NCI-H1436 treated with DMSO at 0.1 percent for 48 hours (cell line): ENCODE data around the gene HSD17B11.
A peak's percentile ranks its signal among the peaks of the same experiment; 100 is the strongest.
"Not testable (repeated sequence)": the region's sequence is repeated elsewhere in the genome, so short reads cannot be mapped to it uniquely, and the experiment has no call there.

Experiments used
- DNase-seq: peaks from one replicate; lab custom pipeline; 2025; lab: John Stamatoyannopoulos, UW

The HSD17B11 gene

DNA sequence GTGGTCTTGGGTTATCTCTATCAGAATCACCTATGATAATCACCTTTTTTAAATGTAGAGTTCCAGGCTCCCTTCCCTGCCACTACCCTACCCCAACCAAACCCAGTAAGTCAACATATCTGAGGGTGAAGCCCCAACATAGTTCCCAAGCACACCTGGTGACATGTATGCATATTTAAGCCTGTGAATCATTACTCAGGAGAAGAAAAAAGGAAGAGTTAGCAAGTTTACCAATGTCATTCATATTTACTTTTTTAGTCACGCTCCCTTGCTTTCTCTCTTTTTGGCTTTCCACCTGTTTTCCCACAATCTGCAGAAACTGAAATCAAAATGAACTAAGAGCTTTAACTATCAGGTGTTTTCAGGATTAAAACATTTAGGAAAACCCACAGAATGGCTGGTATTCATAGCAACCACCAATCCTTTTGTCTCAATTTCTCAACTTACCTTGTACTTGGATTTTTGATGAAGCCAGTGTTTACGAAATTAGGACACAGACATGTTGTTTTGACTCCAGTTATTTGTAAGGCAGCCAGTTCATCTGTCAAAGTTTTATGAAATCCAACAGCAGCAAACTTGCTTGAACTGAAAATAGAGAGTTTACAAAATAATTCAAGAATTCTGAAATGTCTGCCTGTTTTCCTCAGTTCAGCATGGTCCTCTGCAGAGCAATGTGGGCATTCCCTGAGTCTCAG is 34.0 kb downstream of the HSD17B11 start:
- no peak for DNase-seq

GRCh38 chr4:87354168-87355102 is 36.6 kb downstream of the HSD17B11 start:
- no peak for DNase-seq

DNA sequence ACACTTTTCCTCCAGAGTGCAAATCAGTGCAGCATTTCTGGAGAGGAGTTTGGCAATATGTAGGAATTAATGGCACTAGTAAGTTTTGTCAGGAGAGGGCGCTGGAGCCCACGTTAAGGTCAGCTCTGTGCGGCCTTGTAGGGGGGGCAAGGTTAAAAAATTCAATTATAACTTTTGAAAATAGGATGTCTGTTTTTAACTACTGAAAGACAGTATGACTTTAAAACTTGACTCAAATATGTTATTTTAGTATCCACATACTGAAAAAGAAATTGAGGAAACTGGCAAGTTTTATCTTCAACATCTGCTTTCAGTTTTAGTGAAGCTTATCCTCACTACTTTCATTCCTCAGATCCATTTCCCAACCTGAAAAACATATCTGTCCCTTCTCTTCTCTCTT is 37.4 kb downstream of the HSD17B11 start:
- DNase-seq: no peak

- no peak for DNase-seq
Measured at GRCh38 chr4:87345139-87345538, 45.8 kb downstream of the HSD17B11 start.

DNA sequence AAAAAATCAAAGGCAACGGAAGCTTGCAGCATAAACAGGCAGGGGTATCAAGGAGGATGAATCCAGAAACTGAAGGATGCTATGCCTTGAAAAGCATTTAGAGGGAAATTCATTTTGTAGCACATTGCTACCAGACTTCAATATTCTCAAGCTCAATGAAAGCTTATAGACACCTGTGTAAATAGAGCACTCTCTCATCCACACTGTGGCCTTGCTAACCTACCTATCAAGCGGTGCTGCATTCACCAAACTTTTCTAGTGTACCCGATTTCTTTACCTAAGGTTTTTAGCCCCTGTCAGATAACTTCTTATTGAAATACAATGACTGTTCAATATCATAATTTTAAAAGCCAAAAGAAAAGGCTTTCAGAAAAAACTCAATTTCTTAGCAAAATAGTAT is 48.1 kb downstream of the HSD17B11 start:
- no peak for DNase-seq

GRCh38 chr4:87341954-87342635 is 48.9 kb downstream of the HSD17B11 start:
- not testable (repeated sequence) for DNase-seq

DNA sequence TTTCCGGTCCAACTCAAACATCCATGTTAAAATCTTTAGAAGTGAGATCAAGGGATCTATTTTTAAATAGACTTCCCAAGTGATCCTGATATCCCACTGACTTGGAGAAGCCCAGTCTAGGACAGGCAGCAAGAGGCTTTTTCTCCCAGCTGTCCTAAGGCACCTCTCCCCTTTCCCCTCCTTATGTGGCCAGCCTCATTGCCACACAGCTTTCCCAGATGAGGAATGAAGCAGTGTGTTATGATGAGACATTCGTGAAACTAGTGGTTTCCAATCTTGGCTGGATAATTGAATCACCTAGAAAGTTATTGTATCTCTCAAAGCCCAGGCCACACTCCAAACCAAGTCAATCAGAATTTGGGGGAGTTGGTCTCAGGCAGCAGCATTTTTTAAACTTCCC is 51.5 kb downstream of the HSD17B11 start:
- no peak for DNase-seq

- no peak for DNase-seq
Measured at GRCh38 chr4:87337361-87337760, 53.6 kb downstream of the HSD17B11 start.

- no peak for DNase-seq
Measured at GRCh38 chr4:87333267-87333666, 57.7 kb downstream of the HSD17B11 start.

- no peak for DNase-seq
Measured at GRCh38 chr4:87330761-87331160, 60.2 kb downstream of the HSD17B11 start.

DNA sequence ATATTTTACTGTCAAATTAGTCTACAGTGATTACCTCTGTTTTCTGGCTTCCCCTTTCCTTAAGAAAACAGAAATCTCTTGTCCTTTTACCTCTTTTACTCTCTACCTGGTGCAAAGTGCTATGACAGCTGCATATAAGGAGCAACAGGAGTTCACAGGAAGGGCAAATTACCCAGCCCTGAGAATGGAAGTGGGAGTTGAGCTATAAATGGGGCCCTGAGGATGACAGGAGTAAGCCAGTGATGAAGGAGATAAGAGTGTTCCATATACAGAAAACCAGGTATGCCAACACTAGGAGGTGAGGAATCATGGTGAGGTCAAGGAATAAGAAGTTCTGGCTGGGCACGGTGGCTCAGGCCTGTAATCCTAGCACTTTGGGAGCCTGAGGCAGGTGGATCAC is 63.9 kb downstream of the HSD17B11 start:
- DNase-seq: no peak

DNA sequence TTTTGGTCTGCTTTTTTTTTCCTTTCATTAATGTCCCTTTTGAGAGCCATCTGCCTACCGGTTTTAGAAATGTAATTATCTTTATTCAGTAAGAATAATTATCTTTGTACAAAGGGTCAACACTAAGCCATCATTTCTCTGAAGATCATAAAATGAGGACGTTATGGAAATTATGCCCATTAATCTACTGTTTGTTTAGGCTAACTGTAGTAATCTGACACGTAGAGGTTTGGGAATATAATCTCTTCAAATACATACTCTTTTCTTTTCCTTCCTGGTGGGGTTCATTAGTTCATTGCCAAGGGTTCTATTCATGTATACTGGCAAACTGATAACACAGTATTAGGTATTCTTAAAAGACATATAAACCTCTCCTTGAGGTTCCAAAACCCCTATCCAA is 64.5 kb downstream of the HSD17B11 start:
- DNase-seq: peak; percentile 55

- no peak for DNase-seq
Measured at GRCh38 chr4:87322754-87323153, 68.2 kb downstream of the HSD17B11 start, which contains the start of gene HSD17B13. HSD17B13 (minus strand) TSS chr4:87322882; CDS start chr4:87322841, 41 bp downstream.

DNA sequence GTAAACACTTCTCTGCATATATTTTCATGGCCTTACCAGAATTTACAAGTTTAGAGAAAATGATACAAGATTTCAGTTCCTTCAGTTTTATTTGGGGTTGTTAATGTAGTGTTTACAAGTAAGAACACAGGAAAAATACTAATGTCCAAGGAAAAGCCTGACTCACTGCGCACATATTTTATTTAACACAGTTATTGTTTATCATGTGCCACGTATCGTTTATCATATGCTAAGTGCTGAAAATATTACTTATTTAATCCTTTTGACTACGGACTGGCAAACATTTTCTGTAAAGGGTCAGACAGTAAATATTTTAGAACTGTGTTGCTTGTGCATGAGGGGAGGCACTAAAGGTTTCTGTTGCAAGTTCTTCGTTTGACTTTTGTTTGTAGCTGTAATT is 69.1 kb downstream of the HSD17B11 start:
- no peak for DNase-seq

DNA sequence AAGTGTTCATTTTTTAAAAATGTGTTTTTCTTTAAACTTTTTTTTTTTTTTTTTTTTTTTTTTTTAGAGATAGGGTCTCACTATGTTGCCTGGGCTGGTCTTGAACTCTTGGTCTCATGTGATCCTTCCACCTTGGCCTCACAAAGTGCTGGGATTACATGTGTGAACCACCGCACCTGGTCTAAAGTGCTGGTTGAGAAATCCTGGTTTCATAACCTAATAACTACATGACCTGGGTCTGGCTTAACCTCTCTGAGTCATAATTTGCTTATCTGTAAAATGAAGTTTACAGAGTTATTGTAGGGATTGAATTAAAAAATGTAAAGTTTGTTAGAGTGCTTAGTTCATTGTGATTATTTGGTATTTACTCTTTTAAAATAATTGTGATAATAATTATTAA is 73.5 kb downstream of the HSD17B11 start:
- no peak for DNase-seq

- no peak for DNase-seq
Measured at GRCh38 chr4:87316961-87317360, 74.0 kb downstream of the HSD17B11 start.

- DNase-seq: peak; percentile 27
Measured at GRCh38 chr4:87315000-87315399, 76.0 kb downstream of the HSD17B11 start.

DNA sequence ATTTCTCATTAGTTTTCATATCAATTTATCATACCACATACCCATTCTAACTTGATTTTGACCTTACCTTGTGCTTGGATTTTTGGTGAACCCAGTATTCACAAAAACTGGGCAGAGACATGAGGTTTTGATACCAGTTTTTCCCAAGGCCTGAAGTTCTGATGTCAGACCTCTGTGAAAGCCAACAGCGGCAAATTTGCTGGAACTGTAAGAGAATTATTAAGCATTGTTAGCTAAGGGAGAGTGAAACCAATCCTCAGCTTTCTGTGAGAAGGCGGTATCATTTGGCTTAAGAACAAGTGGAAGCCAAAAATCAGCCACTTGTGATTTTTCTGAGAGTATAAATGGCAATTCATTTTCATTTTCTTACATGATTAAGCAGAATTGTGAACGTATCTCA is 77.2 kb downstream of the HSD17B11 start:
- DNase-seq: no peak

DNA sequence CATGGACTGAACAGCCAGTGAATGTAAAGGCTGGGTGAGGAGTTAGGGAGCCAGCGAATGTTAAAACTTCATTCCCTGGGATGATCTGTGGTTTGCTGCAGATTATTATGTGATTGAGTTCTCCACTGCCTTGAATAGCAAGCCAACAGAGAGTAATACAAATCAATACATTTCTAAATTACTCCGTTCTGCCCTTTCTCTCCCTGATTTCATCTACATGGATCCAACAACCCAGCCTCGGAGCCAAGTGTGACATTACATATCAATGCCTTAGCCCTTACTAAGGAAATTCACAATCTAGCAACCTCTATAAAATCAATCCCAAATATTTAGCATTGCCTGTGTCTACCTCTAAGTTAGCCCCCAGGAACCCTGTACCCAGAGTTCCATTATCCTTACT is 79.3 kb downstream of the HSD17B11 start:
- no peak for DNase-seq

GRCh38 chr4:87310691-87311335 is 80.2 kb downstream of the HSD17B11 start:
- DNase-seq: no peak

DNA sequence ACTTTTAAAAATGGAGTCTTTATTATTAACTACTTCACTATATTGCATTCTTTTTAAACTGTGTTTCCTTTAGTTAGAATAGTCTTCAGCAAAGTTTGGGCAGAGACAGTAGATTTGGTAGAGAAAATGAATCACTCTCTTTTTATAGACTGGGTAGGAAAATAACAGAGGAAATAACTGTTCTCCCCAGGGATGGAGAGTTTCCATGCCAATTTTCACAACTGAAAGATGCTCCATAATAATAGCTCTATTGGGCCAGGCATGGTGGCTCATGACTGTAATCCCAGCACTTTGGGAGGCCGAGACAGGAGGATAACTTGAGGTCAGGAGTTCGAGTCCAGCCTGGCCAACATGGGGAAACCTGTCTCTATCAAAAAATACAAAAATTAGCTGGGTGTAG is 81.4 kb downstream of the HSD17B11 start:
- DNase-seq: no peak

GRCh38 chr4:87306056-87306455 is 84.9 kb downstream of the HSD17B11 start:
- DNase-seq: no peak
